ENCODE results near the gene ANKRD44.
"Not testable (repeated sequence)": the region's sequence is repeated elsewhere in the genome, so short reads cannot be mapped to it uniquely, and the experiment has no call there.

ANKRD44 gene

DNA sequence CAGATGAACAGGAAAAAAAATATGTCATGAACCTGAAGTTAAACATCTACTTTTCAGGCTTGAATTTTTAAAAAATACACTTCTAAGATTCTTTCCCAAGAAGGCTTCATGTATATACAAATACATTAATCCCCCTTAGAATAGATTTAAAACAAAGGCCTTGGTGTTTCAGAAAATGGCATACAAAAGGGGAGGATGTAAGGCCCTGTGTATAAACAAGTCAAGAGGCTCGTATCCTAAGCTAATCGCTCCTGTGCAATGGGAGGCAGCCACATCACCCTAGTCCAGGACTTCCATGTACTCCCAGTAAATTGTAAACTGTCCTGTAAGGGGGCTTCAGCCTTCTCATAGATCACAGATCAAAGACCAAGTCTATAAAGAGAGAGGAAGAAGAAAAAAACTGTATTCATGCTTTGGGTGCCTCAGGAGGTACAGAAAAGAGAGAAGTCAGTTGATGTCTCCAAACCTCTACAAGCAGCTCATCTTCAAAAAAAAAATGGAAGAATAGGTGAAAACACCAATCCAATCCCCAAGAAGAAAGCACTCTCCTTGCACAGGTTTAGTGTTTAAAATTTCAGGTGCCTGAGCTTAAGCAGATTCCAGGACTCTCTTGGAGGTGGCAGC lies 53.9 kb downstream of the ANKRD44 start:
- no peak for FAIRE-seq

- no peak for FAIRE-seq
Measured at GRCh38 chr2:197256021-197256420, 54.6 kb downstream of the ANKRD44 start.

DNA sequence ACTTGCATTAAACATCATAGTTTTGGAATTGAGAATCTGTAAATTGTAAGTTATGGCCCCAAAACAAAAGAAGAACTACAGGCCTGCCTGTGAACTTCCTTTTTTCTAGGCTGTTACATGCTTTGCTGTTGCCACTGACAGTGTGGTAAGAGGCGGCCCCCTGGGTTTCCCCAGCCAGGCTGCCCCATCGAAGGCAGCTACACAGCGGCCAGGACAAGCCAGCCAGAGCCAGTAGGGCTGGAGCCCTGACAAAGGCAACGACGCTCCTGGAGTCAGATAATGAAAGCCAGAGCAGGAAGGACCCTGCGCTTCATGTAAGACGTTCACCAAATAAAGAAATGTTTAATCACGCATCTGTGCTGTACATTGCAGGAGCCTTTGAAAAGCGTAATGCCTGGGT lies 55.0 kb downstream of the ANKRD44 start:
- no peak for FAIRE-seq

DNA sequence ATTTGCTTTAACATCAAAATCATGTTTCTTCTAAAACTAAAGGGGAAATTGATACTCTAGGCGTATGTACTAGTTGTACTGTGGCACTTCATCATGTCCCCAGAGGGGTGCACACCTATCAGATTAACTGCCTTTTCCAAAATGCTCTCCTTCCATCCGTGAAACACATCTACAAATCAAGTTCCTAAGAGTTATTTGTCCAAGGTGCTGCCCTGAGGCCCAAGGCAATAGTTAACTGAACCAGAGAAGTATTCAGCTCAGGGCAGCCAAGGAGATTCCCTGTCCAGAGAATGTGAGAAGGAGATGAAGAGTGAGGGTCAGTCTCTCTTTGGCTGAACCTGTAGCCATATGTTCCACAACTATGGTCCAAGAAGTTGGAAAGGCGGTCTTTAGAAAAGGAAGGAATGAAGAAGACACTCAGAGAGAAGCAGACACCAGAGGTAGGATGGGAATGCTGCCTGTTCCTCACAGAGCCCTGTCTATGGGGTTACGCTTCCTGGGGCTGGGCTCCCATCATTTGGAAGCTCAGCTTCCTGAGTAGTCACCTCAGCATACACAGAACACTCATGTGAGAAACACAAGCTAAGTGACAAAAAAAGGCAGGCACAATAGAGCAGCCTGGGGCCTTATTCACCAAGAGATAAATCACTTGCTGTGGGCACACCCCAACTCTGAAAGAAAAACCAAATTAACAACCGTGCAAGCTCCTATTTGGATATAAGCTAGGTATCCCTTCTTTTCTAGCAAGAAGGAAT lies 55.6 kb downstream of the ANKRD44 start:
- FAIRE-seq, result no peak

DNA sequence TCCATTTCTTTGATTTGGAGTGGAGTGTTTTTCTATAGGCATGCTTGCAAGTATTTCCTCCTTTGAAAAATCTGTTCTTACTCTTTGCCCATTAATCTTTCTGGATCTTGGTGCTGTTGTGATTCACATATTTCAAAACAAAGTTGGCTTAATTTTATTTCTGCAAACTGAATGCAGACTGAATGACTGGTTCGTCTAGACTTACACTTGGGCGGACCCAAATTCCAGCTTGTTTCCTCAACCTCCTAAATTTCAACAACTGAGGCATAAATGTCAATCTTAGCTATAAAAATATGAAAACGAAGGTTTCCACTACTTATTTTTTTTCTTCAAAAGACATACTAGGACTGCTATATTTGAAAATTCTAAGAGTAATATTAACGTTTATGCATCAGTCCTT lies 59.0 kb downstream of the ANKRD44 start:
- no peak for FAIRE-seq

GRCh38 chr2:197251163-197251562 lies 59.4 kb downstream of the ANKRD44 start:
- no peak for FAIRE-seq

- no peak for FAIRE-seq
Measured at GRCh38 chr2:197250084-197250397, 60.5 kb downstream of the ANKRD44 start.

GRCh38 chr2:197249381-197250083 lies 61.0 kb downstream of the ANKRD44 start:
- no peak for FAIRE-seq

DNA sequence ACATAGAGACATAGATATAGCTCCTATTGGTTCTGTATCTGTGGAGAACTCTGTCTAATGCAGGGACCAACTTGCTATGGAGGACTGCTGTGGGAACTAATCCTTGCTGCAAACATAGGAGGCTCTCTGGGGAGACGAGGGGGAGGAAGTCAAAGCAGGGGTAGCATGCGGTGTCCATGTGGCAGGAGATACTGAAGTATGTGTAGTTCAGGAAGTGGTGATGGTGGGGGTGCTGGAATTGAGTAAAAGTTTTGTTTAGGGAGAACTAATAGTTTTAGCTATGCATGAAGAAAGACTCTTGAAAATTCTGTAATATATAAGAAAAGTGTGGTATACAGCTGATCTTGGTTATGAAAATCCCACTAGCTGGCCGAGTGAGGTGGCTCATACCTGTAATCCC lies 62.0 kb downstream of the ANKRD44 start:
- no peak for FAIRE-seq

GRCh38 chr2:197248001-197248401 lies 62.6 kb downstream of the ANKRD44 start:
- no peak for FAIRE-seq

DNA sequence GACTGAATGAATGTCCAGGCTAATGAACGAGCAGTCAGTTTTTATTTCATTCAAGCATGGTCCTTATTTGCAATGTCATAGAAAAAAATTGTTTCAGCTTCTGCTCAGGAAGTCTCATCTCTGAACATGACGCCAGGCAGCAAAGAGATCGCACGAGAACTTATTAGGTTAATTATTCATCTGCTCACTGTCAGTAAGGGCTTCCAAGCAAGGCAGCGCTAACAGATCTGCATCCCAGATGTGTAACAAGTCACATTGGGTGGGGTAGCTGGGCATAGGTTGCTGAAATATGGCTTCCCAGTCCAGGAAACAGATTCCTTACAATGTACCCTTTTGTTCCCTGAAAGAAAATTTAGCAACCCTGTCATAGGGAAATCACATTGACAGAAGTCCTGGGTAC lies 63.5 kb downstream of the ANKRD44 start:
- no peak for FAIRE-seq

GRCh38 chr2:197245829-197246804 lies 64.5 kb downstream of the ANKRD44 start:
- FAIRE-seq, result no peak

- no peak for FAIRE-seq
Measured at GRCh38 chr2:197244349-197244748, 66.2 kb downstream of the ANKRD44 start.

GRCh38 chr2:197242719-197243118 lies 67.9 kb downstream of the ANKRD44 start:
- no peak for FAIRE-seq

- peak; percentile 25 for FAIRE-seq
Measured at GRCh38 chr2:197241596-197241995, 69.0 kb downstream of the ANKRD44 start.

- no peak for FAIRE-seq
Measured at GRCh38 chr2:197241153-197241552, 69.4 kb downstream of the ANKRD44 start.

DNA sequence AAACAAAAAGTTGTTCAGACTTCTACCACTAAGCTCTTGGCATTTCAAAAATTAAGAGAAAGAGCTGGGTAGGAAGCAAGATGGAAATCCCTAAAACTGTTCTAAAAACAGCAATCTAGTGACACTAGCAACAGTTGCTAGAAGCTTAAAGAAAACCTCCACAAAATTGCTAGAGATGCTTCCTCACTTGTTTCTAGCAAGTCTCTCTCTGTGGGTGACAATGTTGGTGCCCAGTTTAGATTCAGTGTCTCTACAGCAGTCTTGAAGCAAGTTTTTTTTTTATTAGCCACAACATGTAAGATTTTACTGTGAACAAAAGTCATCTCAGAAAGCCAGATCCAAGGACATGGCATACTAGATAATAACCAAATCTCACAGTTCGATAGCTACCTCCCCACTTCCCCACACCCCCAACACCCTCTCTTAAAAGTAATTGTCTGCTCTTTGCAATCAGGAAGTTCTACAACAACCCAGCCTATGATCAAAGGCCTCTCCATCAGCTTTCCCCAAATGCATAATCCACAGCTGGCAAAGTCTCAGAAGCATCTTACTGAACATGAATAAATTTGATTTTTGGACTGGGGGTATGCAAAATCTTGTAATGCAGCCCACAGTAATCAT lies 70.0 kb downstream of the ANKRD44 start:
- no peak for FAIRE-seq

DNA sequence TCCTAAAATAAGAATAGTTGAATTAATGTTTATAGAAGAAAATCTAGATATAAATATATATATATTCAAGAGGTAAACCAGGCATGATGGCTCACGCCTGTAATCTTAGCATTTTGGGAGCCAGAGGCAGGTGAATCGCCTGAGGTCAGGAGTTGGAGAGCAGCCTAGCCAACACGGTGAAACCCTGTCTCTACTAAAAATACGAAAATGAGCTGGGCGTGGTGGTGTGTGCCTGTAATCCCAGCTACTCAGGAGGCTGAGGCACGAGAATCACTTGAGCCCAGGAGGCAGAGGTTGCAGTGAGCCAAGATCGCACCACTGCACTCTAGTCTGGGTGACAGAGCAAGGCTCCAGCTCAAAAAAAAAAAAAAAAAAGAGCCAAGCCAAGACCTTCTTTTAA lies 70.6 kb downstream of the ANKRD44 start:
- not testable (repeated sequence) for FAIRE-seq

GRCh38 chr2:197239434-197239833 lies 71.1 kb downstream of the ANKRD44 start:
- FAIRE-seq, result no peak

DNA sequence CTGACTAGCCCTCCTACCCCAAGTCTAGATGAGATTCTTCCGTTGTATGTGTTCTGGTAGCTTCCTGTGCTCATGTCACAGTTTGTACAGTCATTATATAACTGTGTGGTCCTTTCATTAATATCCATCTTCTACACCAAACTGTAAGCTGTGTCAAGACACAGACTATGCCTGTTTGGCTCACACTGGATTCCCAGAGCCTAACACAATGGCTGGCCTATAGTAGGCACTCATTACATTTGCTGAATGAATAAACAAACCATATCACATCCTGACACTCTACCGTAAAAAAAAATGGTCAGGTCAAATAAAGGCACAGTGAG lies 72.6 kb downstream of the ANKRD44 start:
- FAIRE-seq, result no peak

DNA sequence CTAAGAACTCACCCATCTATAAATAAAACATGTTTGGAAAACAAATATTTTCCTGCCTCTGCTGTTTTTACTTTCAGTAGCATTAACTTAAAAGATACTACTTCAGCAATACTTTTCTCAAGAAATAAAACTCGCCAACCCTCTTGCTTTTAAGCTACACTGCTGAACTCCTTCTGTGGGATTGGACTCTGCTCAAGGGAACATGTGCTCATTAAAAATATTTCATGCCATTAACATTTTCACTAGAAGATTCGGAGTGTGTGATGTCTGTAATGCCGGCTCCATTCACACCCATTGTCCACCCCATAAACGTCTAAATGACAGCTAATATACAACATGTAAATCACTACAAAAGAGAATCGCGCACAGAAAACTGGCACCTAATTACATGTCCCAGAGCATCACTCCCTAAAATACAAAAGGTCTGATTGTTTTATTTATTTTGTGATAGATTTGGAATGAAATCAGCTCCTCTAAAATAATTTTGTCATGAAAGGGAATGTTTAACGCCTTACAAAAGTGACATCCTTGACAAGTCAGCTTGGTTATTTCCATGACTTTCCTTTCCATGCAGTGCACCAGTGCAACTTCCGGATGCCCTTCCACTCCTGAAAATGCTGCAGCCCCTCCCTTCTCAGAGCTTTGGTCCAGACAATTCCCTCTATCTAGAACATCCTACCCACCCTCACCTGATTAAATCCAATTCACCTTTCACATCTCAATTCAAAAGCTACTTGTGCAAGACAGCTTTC lies 73.1 kb downstream of the ANKRD44 start:
- FAIRE-seq, result no peak

- FAIRE-seq, result no peak
Measured at GRCh38 chr2:197236816-197237215, 73.8 kb downstream of the ANKRD44 start.
